Stimulated activated CD4-positive, alpha-beta T cell treated with anti-CD3 and anti-CD28 coated beads, TNF-alpha, amount 100 ng/mL, for 24 hours (primary cell): ENCODE results near the gene TPRG1L.

Experiments
- DNase-seq, 3 experiments: peaks; one replicate each; pipeline ENCODE4 v3.0.0-alpha.2; 2020; ENCODE audit warnings: low read depth in 3 of 3

Gene TPRG1L

GRCh38 chr1:3663999-3664699 is 39.3 kb downstream of the TPRG1L start:
- no peak for DNase-seq

GRCh38 chr1:3664700-3665375 is 40.0 kb downstream of the TPRG1L start:
- no peak for DNase-seq

GRCh38 chr1:3668148-3668547 is 43.3 kb downstream of the TPRG1L start:
- DNase-seq: no peak

- DNase-seq: no peak
Observed at GRCh38 chr1:3668585-3669300, 43.9 kb downstream of the TPRG1L start.

GRCh38 chr1:3669421-3669821 is 44.6 kb downstream of the TPRG1L start:
- DNase-seq: no peak

- DNase-seq: no peak
Observed at GRCh38 chr1:3669971-3670431, 45.2 kb downstream of the TPRG1L start.

GRCh38 chr1:3670823-3671265 is 46.0 kb downstream of the TPRG1L start:
- DNase-seq: no peak

GRCh38 chr1:3671371-3672180 is 46.8 kb downstream of the TPRG1L start:
- DNase-seq: no peak

GRCh38 chr1:3672231-3672970 is 47.6 kb downstream of the TPRG1L start:
- no peak for DNase-seq

- no peak for DNase-seq
Observed at GRCh38 chr1:3672971-3673361, 48.2 kb downstream of the TPRG1L start.

- DNase-seq: no peak
Observed at GRCh38 chr1:3673381-3674099, 48.7 kb downstream of the TPRG1L start.

- DNase-seq: no peak
Observed at GRCh38 chr1:3674100-3675094, 49.6 kb downstream of the TPRG1L start.

- DNase-seq: no peak
Observed at GRCh38 chr1:3675436-3675835, 50.6 kb downstream of the TPRG1L start.

GRCh38 chr1:3676581-3677470 is 52.0 kb downstream of the TPRG1L start:
- no peak for DNase-seq

- DNase-seq: no peak
Observed at GRCh38 chr1:3677484-3677883, 52.7 kb downstream of the TPRG1L start.

GRCh38 chr1:3678361-3679097 is 53.7 kb downstream of the TPRG1L start:
- DNase-seq: no peak

GRCh38 chr1:3679098-3679555 is 54.3 kb downstream of the TPRG1L start:
- no peak for DNase-seq
